Endodermal cell (in vitro differentiated cells): ENCODE measurements around the gene DNAAF3. TPM values are rescaled to one million over a fixed set of nuclear protein-coding genes. Genes with fewer than 3 reads are reported as not detected.

ENCODE experiments used
- DNase-seq: peaks from one replicate; pipeline ENCODE4 v3.0.0-alpha.2; 2017
- H3K27ac ChIP-seq: 2 replicates; pipeline ENCODE4 v1.5.1; 2013; ENCODE audit warnings: mild to moderate bottlenecking, low read depth, low read length, moderate library complexity
- H3K27me3 ChIP-seq: 2 replicates; pipeline ENCODE4 v1.6.1; 2013; ENCODE audit warnings: mild to moderate bottlenecking, low read length, moderate library complexity; ENCODE audit not compliant: insufficient read depth, control insufficient read depth, poor library complexity, severe bottlenecking
- H3K36me3 ChIP-seq: 2 replicates; pipeline ENCODE4 v1.7.0; 2013; ENCODE audit warnings: mild to moderate bottlenecking, low read length, moderate library complexity; ENCODE audit not compliant: control insufficient read depth, insufficient read depth
- H3K4me1 ChIP-seq: one replicate; pipeline ENCODE4 v1.7.0; 2013; ENCODE audit warnings: low read length; ENCODE audit not compliant: control insufficient read depth, insufficient read depth
- H3K4me3 ChIP-seq: 2 replicates; pipeline ENCODE4 v1.5.1; 2013; ENCODE audit warnings: mild to moderate bottlenecking, low read length, moderate library complexity
- H3K9ac ChIP-seq: 2 replicates; pipeline ENCODE4 v1.6.1; 2013; ENCODE audit warnings: mild to moderate bottlenecking, low read length, moderate library complexity; ENCODE audit not compliant: poor library complexity, severe bottlenecking; ENCODE audit errors: extremely low read depth
- H3K9me3 ChIP-seq: 2 replicates; pipeline ENCODE4 v1.6.1; 2013; ENCODE audit warnings: mild to moderate bottlenecking, low read length, moderate library complexity; ENCODE audit not compliant: control insufficient read depth
- H3K27ac Mint-ChIP-seq: 2 replicates; pipeline ENCODE4 v1.8.0; 2020; ENCODE audit warnings: mixed read lengths
- H3K27me3 Mint-ChIP-seq: 2 replicates; pipeline ENCODE4 v1.8.0; 2021; ENCODE audit warnings: mild to moderate bottlenecking, mixed read lengths; ENCODE audit not compliant: insufficient read depth
- H3K36me3 Mint-ChIP-seq: 2 replicates; pipeline ENCODE4 v1.8.0; 2020; ENCODE audit warnings: low read depth, mixed read lengths
- H3K4me1 Mint-ChIP-seq: 2 replicates; pipeline ENCODE4 v1.8.0; 2020; ENCODE audit warnings: mixed read lengths
- H3K4me3 Mint-ChIP-seq: 2 replicates; pipeline ENCODE4 v1.8.0; 2020; ENCODE audit warnings: mild to moderate bottlenecking, moderate library complexity, mixed read lengths
- H3K9me3 Mint-ChIP-seq: 2 replicates; pipeline ENCODE4 v1.8.0; 2020; ENCODE audit warnings: mild to moderate bottlenecking, mixed read lengths
- CTCF ChIP-seq: fragments of 200-600 bp; sonication (generic); conservative IDR thresholded peaks from 2 replicates; pipeline ENCODE4 v1.5.0; 2021; ENCODE audit warnings: antibody characterized with exemption, mild to moderate bottlenecking
- WGBS, 2 experiments: methylation state at CpG; one replicate each; pipeline versions ENCODE4 v1.1.5 to v1.1.7; 2013; ENCODE audit warnings: missing lambda C conversion rate in 2 of 2, mixed read lengths in 1 of 2; ENCODE audit not compliant: insufficient coverage in 1 of 2, insufficient read length in 1 of 2; 5-methylcytosine and 5-hydroxymethylcytosine counted together
- total RNA-seq, 2 donors: library from RNA; stranded (reverse); fragmentation: NEBNext Ultra II Directional in 1 of 2; extraction: Animal tissue kit (Norgen Biotek cat#: 25700) in 1 of 2; gene quantifications; 2 replicates in 1 of 2; 3 replicates in 1 of 2; pipeline ENCODE4 v1.2.1, GENCODE V29; 2021

The DNAAF3 gene
- total RNA-seq, 2 donors from 2014 or later, result 5.9 to 9.5 TPM

GRCh38 chr19:55117663-55118391, 48.6 kb downstream of the DNAAF3 start:
- Histone ChIP-seq H3K4me3 (peak overlapping the region; percentile 83), H3K9ac (peak overlapping the region; percentile 49), H3K27me3 (no peaks in the 10 kb centered on the region), H3K36me3 (no peaks in the 10 kb centered on the region), H3K9me3 (no peaks in the 10 kb centered on the region), H3K4me1 (no peaks in the 10 kb centered on the region), H3K27ac (no peak overlapping the region)
- Mint-ChIP-seq H3K9me3 (no peaks in the 10 kb centered on the region), H3K36me3 (no peaks in the 10 kb centered on the region), H3K27ac (peak overlapping the region; percentile 96), H3K4me1 (peaks cover 18% of the 10 kb centered on the region), H3K27me3 (peaks cover 24% of the 10 kb centered on the region), H3K4me3 (peak overlapping the region; percentile 87)
- peak; percentile 99 for DNase-seq
- no peak for TF ChIP-seq CTCF
- WGBS, 2 experiments, result 18% methylated on average over 29 to 44 of the region's 44 CpGs

- peak within 1 kb of the TSS; percentile 86 for H3K4me3 ChIP-seq
- peak; percentile 69 for DNase-seq
- Mint-ChIP-seq H3K9me3 (no peaks in the 10 kb centered on the region), H3K36me3 (no peaks in the 10 kb centered on the region), H3K4me3 (peak within 1 kb of the TSS; percentile 87), H3K4me1 (peaks cover 18% of the 10 kb centered on the region), H3K27me3 (peaks cover 20% of the 10 kb centered on the region), H3K27ac (peak within 1 kb of the TSS; percentile 96)
- no peaks in the 10 kb centered on the region for H3K9me3 ChIP-seq
- H3K27me3 ChIP-seq, result no peaks in the 10 kb centered on the region
- H3K36me3 ChIP-seq, result peaks cover 4% of the 10 kb centered on the region
- TF ChIP-seq CTCF, result no peak
- peak within 1 kb of the TSS; percentile 42 for H3K27ac ChIP-seq
- peak within 1 kb of the TSS; percentile 51 for H3K9ac ChIP-seq
- no peaks in the 10 kb centered on the region for H3K4me1 ChIP-seq
- WGBS, 2 experiments, result 0 to 5% methylated on average over 25 to 97 of the region's 97 CpGs
These were observed 49.4 kb downstream of the DNAAF3 start, which contains the start of gene PPP1R12C for GRCh38 chr19:55116859-55117662. Gene PPP1R12C, minus strand, starts transcription at chr19:55117637. Its CDS starts 94 bp downstream, at chr19:55117543.

- Histone ChIP-seq H3K9ac (peak overlapping the region; percentile 51), H3K9me3 (no peaks in the 10 kb centered on the region), H3K27me3 (no peaks in the 10 kb centered on the region), H3K4me1 (no peaks in the 10 kb centered on the region), H3K4me3 (peak overlapping the region; percentile 86), H3K36me3 (peaks cover 4% of the 10 kb centered on the region), H3K27ac (peak overlapping the region; percentile 42)
- Mint-ChIP-seq H3K4me3 (peak overlapping the region; percentile 87), H3K27ac (peak overlapping the region; percentile 93), H3K4me1 (peaks cover 18% of the 10 kb centered on the region), H3K27me3 (peaks cover 13% of the 10 kb centered on the region), H3K9me3 (no peaks in the 10 kb centered on the region), H3K36me3 (no peaks in the 10 kb centered on the region)
- TF ChIP-seq CTCF, result no peak
- DNase-seq, result peak; percentile 74
- WGBS, 2 experiments, result 7 to 11% methylated on average over 16 to 25 of the region's 25 CpGs
These were observed 50.1 kb downstream of the DNAAF3 start for GRCh38 chr19:55116232-55116858.
